ENCODE results near the gene SHISA9.

The SHISA9 gene

DNA sequence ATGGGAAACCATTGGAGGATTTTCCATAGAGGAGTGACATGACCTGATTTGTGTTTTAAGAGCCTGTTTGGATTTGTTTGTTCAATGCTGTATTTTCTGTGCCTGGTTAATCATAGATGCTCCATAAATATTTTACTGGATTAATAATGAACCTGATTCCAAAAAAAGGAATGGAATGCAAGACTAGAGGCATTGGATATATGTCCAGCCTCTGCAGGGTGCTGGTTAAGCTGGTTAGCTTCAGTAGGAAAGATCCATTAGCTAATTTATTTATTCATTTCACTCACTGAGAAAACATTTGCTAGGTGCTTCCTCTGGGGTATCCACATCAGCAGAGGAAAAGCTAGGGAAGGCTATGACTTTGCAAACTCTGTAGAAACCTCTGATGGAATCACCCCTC lies 57.7 kb downstream of the SHISA9 start:
- FAIRE-seq, result no peak

DNA sequence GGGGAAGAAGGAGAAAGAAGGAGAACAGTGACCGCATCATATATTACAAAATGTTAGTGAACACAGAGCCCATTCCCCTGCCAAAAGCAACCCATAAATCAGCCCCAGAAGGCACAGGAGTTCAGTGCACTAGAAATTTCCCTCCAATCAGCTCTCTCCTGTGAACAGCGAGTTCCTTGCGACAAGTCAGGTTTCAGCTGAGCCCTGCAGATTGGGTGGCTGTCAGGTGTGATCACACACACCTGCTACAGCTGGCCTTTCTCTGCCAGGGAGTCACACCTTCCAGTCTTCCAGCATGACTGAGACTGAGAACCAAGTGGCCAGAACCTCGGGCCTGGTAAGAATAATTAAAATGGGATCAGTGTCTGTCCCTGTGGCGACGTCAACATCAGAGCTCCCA lies 60.2 kb downstream of the SHISA9 start:
- no peak for FAIRE-seq

DNA sequence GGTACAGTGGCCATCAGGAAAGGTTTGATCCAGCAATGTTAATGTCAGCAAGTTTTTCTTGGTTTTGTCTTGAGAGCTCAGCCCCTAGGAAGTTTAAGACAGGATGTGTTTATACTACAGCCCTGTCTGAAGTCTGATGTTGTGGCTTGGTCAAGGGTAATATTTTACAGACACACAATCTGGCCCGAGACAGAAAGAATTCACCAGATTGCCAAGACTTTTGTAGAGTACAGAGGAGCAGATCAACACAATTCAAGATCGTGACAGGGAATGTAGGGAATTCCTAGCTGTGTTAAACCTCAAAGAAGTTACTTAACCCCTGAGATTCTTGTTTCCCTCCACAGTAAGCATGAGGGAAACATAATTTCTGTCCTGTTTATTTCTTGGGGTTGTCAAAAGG lies 63.1 kb downstream of the SHISA9 start:
- FAIRE-seq, result no peak

DNA sequence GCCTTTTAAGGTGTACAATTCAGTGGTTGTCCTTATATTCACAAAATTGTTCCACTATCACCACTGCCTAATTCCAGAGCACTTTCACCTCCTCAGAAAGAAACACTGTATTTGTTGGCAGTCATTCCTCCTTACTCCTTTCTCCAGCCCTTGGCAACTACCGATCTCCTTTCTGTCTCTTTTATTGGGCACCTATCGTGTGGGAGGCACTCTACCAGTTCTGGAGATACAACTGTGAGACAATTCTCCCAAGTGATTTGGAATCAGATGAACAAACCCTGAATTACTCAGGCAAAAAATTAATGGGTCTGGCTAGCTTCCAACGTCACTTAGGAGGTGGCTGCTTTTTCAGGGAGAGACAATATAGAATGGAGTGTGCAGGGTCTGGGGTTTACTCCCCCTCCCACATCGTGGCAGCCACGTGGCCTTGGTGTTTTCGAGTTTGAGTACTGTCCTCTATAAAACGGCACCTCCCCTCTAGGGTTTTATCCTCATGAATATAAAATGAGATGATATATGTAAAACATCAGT lies 63.9 kb downstream of the SHISA9 start:
- no peak for FAIRE-seq

DNA sequence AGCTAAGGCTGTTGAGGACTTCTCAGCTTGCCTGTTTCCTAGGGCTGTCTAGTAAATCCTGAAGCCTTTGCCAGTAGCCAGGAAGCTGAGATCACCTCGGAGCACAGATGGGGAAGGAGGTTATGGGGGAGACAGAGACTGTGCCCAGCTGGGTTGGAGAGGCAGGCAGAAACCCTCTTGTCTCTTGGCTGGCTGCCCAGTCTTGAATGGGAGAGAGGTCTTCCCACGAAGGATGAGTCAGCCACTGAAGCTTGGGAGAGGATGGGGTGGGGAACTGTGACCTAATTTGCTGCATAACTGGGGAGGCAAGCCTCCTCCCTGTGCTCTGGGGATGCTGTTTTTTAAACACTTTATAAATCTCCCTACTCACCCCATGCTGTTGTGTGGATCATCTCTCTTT lies 69.8 kb downstream of the SHISA9 start:
- no peak for FAIRE-seq

DNA sequence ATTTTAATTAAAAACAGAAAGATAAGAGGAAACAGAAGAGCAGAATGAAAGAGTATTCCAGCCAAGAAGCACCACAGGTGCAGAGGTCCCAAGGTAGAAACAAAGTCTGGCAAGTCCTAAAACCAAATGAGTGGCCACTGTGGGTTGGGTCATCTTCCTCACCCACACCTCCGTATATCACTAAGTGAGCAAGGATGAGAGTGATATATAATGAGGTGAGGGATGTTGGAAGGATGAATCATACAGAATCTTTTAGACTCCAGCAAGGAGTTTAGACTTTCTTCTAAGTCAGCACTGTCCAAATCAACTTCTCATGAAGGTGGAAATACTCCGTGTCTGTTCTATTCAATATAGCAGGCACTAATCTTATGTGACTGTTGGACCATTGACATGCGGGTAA lies 70.8 kb downstream of the SHISA9 start:
- FAIRE-seq, result no peak

DNA sequence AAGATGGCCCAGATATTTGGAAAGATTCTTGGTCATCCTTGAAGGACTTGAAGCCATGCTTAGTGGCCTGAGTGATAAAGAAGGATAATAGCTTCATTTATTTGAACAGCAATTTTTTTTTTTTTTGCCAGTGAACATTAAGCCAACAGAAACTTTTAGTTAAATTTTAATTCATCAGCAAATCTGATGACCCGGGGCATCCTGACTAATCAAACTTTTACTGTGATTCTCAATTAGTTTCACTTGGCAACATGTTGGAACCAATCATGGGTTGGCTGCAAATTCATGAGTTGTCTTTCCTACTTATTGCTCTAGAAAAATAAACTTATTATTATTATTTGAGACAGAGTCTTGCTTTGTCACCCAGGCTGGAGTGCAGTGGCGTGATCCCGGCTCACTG lies 74.4 kb downstream of the SHISA9 start:
- no peak for FAIRE-seq

DNA sequence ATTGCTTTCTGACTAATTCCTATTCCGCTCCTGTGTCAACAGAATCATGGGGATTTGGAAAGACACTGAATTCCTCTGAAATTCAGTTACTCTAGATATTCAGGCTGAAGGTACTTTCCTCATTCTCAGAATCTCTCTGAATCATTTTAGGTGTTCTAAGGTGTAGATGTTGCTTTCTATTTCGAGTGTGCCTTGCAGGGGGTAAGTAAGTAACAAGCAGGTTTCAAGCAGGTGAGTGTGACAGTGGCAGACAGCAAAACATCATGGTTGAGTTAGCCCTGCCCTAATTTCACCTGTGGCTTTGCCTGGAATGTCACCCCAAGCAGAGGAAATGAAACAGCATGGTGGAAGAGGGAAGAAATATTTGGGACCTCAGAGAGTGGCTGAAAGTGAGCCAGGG lies 75.1 kb downstream of the SHISA9 start:
- FAIRE-seq, result no peak

DNA sequence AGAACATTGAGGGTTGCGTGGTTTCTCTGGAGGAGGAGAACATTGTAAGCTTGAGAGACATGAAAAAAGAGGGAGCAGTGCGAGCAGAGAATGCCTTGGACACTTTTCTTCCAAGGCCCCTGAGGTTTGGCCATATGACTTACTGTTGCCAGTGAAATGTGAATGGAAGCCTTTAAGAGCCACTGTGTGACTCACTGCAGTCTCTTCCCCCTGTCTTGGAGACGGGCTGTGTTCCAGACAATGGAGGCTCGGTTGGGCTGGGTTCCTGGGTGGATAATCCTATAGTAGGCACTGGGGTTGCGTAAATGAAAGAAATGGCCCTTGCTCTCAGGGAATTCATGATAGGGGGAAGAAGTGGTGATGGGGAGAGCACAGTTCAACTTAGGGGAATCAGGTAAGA lies 75.5 kb downstream of the SHISA9 start:
- FAIRE-seq, result no peak

DNA sequence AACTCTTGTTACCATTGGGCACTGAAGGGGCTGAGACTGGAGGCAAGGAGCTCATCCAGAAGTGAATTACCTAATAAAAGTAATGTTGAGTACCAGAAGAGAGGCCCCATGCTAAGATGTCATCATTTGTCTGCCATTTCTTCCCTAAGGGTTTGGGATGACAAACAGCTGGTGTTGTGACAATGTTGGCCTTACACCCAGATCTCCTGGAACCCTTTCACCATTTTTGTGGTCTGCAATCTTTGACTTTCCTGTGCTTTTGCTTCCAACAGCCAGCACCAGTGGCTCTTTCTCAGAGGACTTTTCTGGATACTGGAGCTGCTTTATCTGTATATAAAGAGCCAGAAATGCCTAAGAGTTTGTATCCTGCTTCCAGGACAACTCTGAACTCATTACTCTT lies 84.1 kb downstream of the SHISA9 start:
- FAIRE-seq, result no peak

DNA sequence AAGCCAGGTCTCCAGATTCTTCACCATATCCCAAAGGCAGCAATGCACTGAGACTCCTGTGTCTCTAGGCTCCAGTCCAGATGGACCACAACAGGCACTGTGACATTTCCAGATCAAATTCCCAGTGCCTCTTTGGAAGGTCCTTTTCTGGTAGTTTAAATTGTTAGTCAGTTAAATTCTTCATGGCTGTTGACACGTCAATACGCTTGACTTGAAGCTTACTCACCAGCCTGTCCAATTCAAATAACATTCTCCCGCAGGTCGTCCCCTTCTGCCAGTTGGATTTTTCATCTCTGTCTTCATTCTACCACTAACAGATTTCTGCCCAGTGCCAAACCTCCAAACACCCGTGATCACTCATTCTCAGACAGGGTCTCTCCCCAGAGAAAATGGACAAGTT lies 86.7 kb downstream of the SHISA9 start:
- FAIRE-seq, result no peak

DNA sequence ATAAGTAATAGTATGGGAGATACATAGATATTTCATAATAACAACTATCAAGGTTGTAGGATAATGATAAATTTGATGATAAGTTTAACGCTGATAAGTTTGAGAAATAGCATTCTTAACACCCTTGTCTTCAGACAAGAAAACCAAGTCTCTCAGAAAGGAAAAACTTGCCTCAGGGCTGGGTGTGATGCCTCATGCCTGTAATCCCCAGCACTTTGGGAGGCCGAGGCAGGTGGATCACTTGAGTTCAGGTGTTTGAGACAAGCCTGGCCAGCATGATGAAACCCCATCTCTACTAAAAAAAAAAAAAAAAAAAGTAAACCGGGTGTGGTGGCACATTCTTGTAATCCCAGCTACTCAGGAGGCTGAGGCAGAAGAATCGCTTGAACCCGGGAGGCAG lies 90.7 kb downstream of the SHISA9 start:
- FAIRE-seq, result no peak

DNA sequence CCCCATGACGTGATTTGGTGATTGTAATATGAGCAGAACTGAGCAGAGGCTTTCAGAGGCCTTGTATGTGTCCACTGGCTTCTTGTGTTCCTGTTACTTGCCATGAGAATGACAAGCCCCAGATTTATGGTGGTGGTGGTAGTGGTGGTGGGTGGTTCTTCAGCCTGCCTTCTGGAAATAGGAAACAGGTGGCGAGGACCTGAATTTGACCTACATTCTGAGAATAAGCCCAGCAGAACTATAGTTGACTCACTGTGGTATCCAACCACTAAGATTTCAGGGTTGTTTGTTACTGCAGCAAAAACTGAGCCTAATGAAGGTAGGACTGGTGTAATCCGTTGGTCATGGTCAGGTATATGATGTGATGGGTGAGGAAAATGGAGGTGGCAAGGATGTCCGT lies 93.0 kb downstream of the SHISA9 start:
- no peak for FAIRE-seq

DNA sequence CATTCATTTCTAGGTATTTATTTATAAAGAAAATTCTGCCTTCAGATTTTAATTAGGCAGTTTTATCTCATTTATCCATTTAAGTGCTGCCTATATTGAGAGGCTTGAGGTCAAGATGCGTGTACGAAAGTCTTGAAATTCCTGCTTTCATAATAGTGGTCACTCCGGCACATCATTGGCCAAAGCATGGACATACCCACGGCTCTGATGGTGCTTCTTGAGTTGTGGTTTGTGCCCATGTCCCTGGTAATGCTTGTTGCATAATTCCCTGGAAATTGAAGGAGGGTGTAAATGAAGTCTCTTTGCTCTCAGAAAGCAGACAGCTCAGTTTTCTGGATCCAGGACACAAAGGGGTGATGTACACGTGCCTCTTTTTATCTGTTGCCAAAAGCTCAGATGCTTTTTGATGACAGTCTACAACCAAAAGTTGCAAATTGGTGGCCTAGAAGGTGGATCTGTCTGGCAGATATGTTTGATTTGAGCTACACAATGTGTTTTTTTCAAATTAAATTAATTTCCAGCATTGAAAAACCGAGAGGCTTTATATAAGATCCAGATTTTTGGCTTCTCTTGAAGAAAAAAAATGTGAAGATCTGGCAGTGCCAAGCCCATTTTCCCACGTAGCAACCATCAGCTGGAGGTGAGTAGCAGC lies 94.4 kb downstream of the SHISA9 start:
- no peak for FAIRE-seq

DNA sequence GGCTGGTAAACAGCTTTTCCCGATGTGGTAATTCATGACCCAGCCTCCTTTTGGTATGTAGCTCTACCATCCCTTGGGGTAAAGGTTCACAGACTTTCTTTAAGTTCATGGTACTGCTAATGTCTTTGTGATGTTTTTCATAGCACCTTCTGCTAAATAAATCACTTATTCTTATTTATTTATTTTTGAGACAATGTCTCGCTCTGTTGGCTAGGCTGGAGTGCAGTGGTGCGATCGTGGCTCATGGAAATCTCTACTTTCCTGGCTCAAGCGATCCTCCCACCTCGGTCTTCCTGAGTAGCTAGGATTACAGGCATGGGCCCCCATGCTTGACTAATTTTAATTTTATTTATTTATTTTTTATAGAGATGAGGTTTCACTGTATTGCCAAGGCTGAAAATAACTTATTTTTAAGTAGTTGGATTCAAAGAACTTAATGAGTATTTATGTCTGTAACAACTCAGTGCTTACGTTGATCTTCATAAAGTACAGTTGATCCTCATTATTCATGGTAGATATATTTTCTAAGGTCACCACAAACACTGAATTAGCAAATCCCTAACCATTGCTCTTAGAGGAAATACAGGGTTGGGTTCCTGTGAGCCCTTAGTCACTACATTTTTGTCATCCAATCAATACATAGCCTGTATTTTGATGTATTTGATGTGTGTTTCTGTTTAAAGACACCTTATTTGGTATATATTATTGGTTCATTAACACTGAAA lies 97.1 kb downstream of the SHISA9 start:
- FAIRE-seq, result no peak

DNA sequence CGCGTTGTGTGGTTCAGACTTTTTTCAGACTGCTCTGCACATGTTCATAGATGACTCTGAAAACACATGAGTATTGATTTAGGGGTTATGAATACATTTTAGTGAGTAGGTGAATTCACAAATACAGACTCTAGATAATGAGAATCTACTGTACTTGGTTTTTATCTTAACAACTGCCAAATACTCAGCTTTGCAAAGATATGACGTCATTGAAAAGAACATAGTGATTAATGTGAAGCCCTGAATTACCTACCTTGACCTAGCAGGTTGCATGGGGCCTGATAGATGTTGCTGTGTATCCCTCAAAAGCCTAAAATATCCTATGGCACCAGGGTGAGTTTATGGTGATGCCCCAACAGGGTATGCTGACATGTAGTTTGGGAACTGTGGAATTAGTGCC lies 98.0 kb downstream of the SHISA9 start:
- FAIRE-seq, result no peak

DNA sequence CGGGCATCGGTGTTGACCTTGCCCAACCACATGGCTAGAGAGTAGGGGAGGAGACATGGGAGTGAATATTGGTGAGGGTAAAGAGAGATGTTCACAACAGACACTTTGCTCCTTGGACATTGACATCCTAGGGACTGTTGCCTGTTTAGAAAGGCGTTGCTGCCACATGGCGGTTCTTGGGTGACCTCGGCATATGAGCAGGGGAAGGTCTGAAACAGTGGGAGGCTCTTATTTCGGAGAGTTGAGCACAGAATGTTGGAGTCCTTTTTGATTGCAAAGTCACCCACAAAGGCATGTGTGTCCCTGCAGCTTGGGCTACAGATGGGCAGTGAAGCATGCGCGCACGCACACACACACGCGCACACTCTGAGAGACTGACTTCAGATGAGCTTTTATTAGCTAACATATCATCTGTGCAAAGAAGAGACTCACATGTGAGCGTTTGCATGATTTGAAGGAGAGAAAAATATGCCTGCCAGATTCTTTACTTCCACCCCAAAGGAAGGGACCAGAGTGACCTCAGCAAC lies 104.4 kb downstream of the SHISA9 start:
- no peak for FAIRE-seq

DNA sequence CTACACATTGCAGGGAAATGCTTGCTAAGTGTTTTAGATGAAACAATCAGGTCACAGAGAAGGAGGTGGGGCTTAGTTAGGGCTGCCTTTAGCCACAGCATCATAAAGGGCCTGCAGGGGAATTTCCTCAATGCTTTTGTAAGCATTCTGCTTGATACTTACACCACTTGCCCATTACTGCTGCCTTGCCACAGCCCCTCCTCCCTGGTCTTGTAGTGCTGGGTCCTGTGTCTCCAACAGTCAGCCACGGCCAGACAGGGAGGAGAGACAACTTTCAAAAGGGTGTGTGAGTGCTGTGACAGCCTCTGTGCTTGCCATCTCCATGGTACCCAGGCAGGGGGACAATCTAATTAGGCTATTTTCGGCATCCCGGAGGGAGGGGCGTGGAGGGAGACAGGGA lies 111.2 kb downstream of the SHISA9 start:
- FAIRE-seq, result no peak

DNA sequence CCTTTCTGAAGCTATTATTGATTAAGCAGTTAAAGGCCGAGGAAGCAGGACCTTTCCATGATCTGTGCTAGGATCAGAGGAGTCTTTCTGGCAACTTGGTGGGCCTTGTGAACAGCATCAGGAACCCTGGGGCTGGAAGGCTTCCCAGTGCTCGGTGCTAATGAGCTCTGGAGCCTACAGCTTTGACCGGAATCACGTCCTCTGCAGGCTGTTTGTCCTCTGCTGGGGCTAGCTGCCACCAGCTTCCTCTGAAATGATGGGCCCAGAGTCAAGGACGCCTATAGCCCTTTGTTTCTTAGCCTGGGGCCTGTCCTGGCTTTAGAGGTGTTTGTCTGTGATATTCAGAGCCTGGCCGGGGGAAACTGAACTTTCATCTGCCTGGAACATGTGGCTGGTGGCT lies 111.6 kb downstream of the SHISA9 start:
- FAIRE-seq, result no peak

DNA sequence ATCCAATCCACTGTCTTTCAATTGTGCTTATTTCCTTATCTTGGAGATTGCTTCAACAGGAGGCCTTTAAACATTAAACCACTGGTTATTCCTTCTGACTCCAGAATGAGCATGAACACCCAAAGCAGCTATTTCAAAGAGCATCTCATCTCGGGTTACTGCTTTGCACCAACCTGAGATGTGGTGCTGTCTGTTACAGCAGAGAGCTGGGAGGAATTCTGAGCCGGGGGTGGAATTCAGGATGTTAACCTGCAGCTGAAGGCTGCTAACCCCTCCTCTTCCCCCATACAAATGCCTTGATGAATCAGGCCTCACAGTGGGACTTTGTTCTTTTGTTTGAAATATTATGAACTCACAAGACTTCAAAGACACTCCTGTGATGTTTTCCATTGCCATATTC lies 113.1 kb downstream of the SHISA9 start:
- FAIRE-seq, result no peak

DNA sequence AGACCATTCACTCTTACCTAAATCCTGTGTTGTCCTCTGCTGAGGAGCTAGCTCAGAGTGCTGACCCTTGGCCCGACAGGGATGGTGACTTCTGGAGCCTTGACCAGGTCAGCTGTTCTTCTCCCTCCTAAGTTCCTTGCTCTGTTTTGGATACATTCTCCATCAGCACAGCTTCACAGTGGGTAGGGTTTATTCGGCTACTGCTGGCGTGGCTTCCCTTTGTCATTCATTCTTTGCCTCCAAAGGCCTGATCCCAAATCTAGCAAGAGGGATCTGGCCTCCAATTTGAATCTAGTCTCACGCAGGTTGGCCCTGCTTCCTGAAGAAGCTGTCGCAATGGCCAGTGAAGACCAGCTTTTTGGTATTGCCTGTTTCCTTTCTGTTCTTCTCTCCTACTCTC lies 116.6 kb downstream of the SHISA9 start:
- FAIRE-seq, result no peak

DNA sequence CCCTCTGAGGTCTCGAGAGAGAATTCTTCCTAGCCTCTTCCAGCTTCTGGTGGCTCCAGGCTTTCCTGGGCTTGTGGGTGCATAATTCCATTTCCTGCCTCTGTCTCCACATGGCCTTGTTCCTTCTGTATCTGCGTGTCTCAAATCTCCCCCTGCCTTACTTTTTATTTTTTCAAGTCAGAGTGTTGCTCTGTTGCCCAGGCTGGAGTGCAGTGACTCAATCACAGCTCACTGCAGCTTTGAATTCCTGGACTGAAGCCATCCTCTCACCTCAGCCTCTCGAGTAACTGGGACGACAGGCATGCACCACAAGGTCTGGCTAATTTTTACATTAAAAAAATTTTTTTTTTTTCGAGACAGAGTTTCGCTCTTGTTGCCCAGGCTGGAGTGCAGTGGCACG lies 120.6 kb downstream of the SHISA9 start:
- no peak for FAIRE-seq

DNA sequence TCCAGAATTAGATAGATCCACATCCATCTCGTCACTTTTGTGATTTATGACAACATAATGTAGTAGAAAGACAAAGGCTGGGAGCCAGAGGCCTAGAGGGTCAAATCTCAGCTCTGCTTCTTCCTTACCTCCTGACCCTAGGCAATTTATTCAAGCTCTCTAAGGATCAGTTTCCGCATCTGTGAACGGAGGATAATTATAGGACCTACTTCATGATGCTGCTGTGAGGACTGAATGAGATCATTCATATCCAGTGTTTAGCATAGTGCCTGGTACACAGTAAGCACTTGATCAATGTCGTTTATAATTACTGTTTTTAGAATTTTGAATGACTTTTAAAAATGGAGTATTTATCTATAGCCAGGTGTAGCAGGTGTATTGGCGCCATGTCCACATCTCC lies 128.4 kb downstream of the SHISA9 start:
- FAIRE-seq, result no peak

DNA sequence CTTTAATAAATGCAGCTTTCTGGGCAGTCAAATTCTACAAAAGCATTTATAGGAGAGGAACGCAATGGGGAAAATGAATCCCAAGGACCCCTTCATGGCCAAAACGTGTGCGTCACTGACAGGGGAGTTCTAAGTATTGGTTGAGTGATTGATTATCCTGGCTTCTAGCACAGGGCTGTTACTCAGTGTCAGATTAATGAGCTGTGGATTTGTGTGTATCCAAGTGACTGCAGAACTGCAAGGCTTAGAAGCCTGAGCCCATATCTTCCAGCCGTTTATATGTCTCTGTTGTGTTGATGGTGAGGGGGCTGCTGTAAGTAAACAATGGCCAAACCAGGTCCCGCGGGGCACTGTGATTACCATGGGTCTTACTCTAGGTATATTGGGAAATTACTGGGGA lies 129.4 kb downstream of the SHISA9 start:
- no peak for FAIRE-seq

DNA sequence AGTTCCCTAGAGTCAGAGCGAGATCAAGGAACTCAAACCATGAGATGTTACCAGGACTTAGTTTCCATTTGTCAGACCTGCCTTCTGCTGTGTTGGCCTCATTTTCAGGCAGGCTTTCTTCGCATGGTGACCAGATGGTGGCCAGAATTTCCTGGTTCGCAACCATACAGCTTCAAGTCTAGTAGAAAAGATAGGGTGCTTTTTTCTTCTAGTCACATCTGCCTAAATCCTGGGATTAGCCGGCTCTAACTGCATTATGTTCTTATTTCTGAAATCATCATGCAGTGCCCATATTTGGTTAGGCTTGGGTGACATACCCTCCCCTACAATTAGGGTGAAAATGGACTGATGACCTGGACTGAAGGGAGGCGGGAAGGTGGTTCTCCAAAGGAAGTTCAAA lies 131.5 kb downstream of the SHISA9 start:
- no peak for FAIRE-seq
